Psoas muscle (tissue), 8 donors: Measurements from ENCODE around the gene FXYD7. TPM values are rescaled to one million over a fixed set of nuclear protein-coding genes. Genes with fewer than 3 reads are reported as not detected.

ENCODE experiments used
- ATAC-seq, 4 donors: fragments of 200-7000 bp; cut with Tn5 transposase; one replicate each; pipeline ENCODE4 v1.9.1; 2020; ENCODE audit warnings: moderate library complexity in 3 of 4, mild to moderate bottlenecking in 2 of 4
- DNase-seq, 2 donors: peaks; one replicate each; pipeline ENCODE4 v3.0.0-alpha.2; 2020
- H3K27ac ChIP-seq: fragments of 200-600 bp; one replicate; pipeline ENCODE4 v1.8.0; 2022
- H3K27me3 ChIP-seq, 3 donors: fragments of 200-600 bp in 1 of 3; one replicate each; pipeline versions ENCODE4 v1.6.1 to v1.8.0; 2013 to 2022; ENCODE audit warnings: low read length in 2 of 3, mild to moderate bottlenecking in 2 of 3, moderate library complexity in 1 of 3; ENCODE audit not compliant: insufficient read depth in 3 of 3
- H3K36me3 ChIP-seq, 2 donors: fragments of 200-600 bp in 1 of 2; one replicate each; pipeline versions ENCODE4 v1.6.1 to v1.8.0; 2013 to 2022; ENCODE audit warnings: low read depth in 1 of 2, mild to moderate bottlenecking in 1 of 2, moderate library complexity in 1 of 2; ENCODE audit not compliant: insufficient read depth in 1 of 2
- H3K4me1 ChIP-seq: fragments of 200-600 bp; one replicate; pipeline ENCODE4 v1.8.0; 2022
- H3K4me3 ChIP-seq: fragments of 200-600 bp; one replicate; pipeline ENCODE4 v1.8.0; 2022; ENCODE audit warnings: mild to moderate bottlenecking
- H3K9me3 ChIP-seq: fragments of 200-600 bp; one replicate; pipeline ENCODE4 v1.8.0; 2022
- WGBS, 3 donors: extraction: QIAGEN DNeasy Blood & Tissue Kit; methylation state at CpG; one replicate each; pipeline versions ENCODE4 v1.1.6 to v1.1.7; 2013; 5-methylcytosine and 5-hydroxymethylcytosine counted together
- intact Hi-C, 2 donors: fragments of 100-400 bp; cut with DNase I; formaldehyde crosslinking; loops; one replicate each; pipeline versions ENCODE4 v1.11.0 to v1.14.2; 2022
- long read RNA-seq, 2 donors: library from polyadenylated mRNA; unstranded; transcript quantifications; one replicate each; pipeline ENCODE4 v2.0.0, GENCODE V29; 2021
- polyA plus RNA-seq, 3 donors: library from polyadenylated mRNA; stranded (reverse); fragments of 200-250 nt; gene quantifications; one replicate each; pipeline ENCODE4 v1.2.3, GENCODE V29; 2013
- total RNA-seq, 4 donors: library from RNA; stranded (reverse); fragmentation: NEBNext Ultra II Directional in 2 of 4; extraction: Animal tissue kit (Norgen Biotek cat#: 25700) in 2 of 4; gene quantifications; one replicate each; pipeline versions ENCODE4 v1.2.1 to v1.2.4, GENCODE V29; 2021 to 2023
- TF ChIP-seq, protein P1 (sequence below): fragments of 200-600 bp; IDR thresholded peaks from one replicate; pipeline ENCODE4 v1.8.0; 2022; ENCODE audit warnings: antibody characterized with exemption
- donor health status: healthy with polysubstance abuse.
- donor health status: DM: no; HTN: no; CAD: no; lungs with moderate emphysema.
- donor health status: Bipolar disorder and iron deficiency.
- donor health status: healthy.
- donor health status: DM: yes; HTN: yes; CAD: no.
- donor health status: DM: no; HTN: no; CAD: no.
- donor health status: DM: no; HTN: no; CAD: no.
- donor health status: DM: yes; HTN: yes; CAD: no.

FXYD7 gene, protein sequence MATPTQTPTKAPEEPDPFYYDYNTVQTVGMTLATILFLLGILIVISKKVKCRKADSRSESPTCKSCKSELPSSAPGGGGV
- total RNA-seq (under 1 TPM in 3 of 4 donors, not detected in 1; 0.56 to 0.65 (median 0.58) TPM), polyA plus RNA-seq (under 1 TPM in 1 of 3 donors, not detected in 2; 0.13 TPM)
- long read RNA-seq, donor 1, result 0 reads
- long read RNA-seq, donor 2, result 0 reads

- no peak for ATAC-seq
- Histone ChIP-seq H3K36me3 (peaks cover 0 to 16% of the 10 kb centered on the region in 2 donors), H3K4me3 (no peak within 1 kb of the TSS), H3K9me3 (no peaks in the 10 kb centered on the region), H3K27me3 (no peaks in the 10 kb centered on the region), H3K4me1 (peaks cover 14% of the 10 kb centered on the region), H3K27ac (no peak within 1 kb of the TSS)
- intact Hi-C loops, result loop anchor here (5.0 to 10.0 kb wide), 3 partner anchors 122 to 171 kb away; partner anchors contain the start of gene USF2 (in 2 of the 2)
- DNase-seq, result no peak
- TF ChIP-seq, protein P1, sequence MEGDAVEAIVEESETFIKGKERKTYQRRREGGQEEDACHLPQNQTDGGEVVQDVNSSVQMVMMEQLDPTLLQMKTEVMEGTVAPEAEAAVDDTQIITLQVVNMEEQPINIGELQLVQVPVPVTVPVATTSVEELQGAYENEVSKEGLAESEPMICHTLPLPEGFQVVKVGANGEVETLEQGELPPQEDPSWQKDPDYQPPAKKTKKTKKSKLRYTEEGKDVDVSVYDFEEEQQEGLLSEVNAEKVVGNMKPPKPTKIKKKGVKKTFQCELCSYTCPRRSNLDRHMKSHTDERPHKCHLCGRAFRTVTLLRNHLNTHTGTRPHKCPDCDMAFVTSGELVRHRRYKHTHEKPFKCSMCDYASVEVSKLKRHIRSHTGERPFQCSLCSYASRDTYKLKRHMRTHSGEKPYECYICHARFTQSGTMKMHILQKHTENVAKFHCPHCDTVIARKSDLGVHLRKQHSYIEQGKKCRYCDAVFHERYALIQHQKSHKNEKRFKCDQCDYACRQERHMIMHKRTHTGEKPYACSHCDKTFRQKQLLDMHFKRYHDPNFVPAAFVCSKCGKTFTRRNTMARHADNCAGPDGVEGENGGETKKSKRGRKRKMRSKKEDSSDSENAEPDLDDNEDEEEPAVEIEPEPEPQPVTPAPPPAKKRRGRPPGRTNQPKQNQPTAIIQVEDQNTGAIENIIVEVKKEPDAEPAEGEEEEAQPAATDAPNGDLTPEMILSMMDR, result no peak
- 37 to 39% (median 37%) methylated on average over 27 to 31 of the region's 31 CpGs for WGBS, 3 donors
Measured at GRCh38 chr19:35143231-35143715, at the start of gene FXYD7. TSS of gene FXYD7 (plus strand) at chr19:35143255. CDS start at chr19:35143334, 79 bp downstream.

- TF ChIP-seq, protein P1, result no peak
- no peak for DNase-seq
- no peak overlapping the region for H3K4me3 ChIP-seq
- WGBS, 3 donors, result 92 to 98% (median 94%) methylated on average over 5 of the region's 5 CpGs
- intact Hi-C loops, result loop anchor here in 1 of 2 donors (5.0 kb wide), 1 partner anchor 46 kb away; no protein-coding TSS in a partner anchor
- no peak overlapping the region for H3K27ac ChIP-seq
- ATAC-seq, result no peak
- no peaks in the 10 kb centered on the region for H3K27me3 ChIP-seq
- no peaks in the 10 kb centered on the region for H3K36me3 ChIP-seq
- H3K9me3 ChIP-seq, result no peaks in the 10 kb centered on the region
- H3K4me1 ChIP-seq, result peaks cover 3% of the 10 kb centered on the region
Measured at GRCh38 chr19:35093430-35093829, 49.6 kb upstream of the FXYD7 start.

GRCh38 chr19:35093941-35094647, 49.0 kb upstream of the FXYD7 start:
- H3K9me3 ChIP-seq, result no peaks in the 10 kb centered on the region
- H3K4me1 ChIP-seq, result peaks cover 3% of the 10 kb centered on the region
- no peak for DNase-seq
- intact Hi-C loops, result loop anchor here in 1 of 2 donors (5.0 kb wide), 1 partner anchor 47 kb away; no protein-coding TSS in a partner anchor
- WGBS, 3 donors, result 72 to 81% (median 79%) methylated on average over 10 to 11 of the region's 11 CpGs
- H3K36me3 ChIP-seq, result no peaks in the 10 kb centered on the region
- no peak for ATAC-seq
- no peak overlapping the region for H3K4me3 ChIP-seq
- TF ChIP-seq, protein P1, result no peak
- no peak overlapping the region for H3K27ac ChIP-seq
- H3K27me3 ChIP-seq, result no peaks in the 10 kb centered on the region

DNA sequence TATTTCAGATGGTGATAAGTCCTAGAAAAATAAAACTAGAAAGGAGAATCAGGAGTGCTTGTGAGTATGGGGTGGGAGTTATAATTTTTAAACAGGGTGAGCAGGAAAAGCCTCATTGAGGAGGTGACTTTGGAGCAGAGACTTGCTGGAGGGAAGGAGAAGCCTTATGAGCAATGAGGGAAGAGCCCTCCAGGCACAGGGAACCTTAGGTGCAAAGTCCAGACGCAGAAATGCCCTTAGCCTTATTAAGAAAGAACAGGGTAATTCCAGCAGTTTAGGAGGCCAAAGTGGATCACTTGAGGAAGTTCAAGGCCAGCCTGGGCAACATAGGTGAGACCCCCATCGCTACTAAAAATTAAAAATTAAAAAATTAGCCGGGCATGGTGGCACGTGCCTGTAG, 48.4 kb upstream of the FXYD7 start:
- H3K27ac ChIP-seq, result no peak overlapping the region
- intact Hi-C loops, result loop anchor here in 1 of 2 donors (5.0 kb wide), 1 partner anchor 47 kb away; no protein-coding TSS in a partner anchor
- DNase-seq (no peak), ATAC-seq (no peak)
- no peaks in the 10 kb centered on the region for H3K27me3 ChIP-seq
- peaks cover 3% of the 10 kb centered on the region for H3K4me1 ChIP-seq
- no peak overlapping the region for H3K4me3 ChIP-seq
- TF ChIP-seq, protein P1, result no peak
- WGBS, 3 donors, result 89 to 92% (median 92%) methylated on average over 4 of the region's 4 CpGs
- H3K9me3 ChIP-seq, result no peaks in the 10 kb centered on the region
- H3K36me3 ChIP-seq, result no peaks in the 10 kb centered on the region
